Stimulated activated CD4-positive, alpha-beta T cell treated with anti-CD3 and anti-CD28 coated beads, TNF-alpha, amount 100 ng/mL, for 48 hours (primary cell): ENCODE results near the gene MORN5.

ENCODE experiments used
- DNase-seq, 3 donors: peaks; one replicate each; pipeline ENCODE4 v3.0.0-alpha.2; 2020; ENCODE audit warnings: low read depth in 3 of 3

Gene MORN5

GRCh38 chr9:122190597-122191381, 31.1 kb downstream of the MORN5 start:
- peak in 1 of 3 donors; percentile 12 for DNase-seq

GRCh38 chr9:122191584-122191983, 31.9 kb downstream of the MORN5 start:
- DNase-seq: no peak

GRCh38 chr9:122192261-122192875, 32.7 kb downstream of the MORN5 start:
- no peak for DNase-seq

GRCh38 chr9:122192914-122193525, 33.3 kb downstream of the MORN5 start:
- DNase-seq: no peak

- DNase-seq: no peak
Measured at GRCh38 chr9:122193651-122194050, 33.9 kb downstream of the MORN5 start.

- DNase-seq: no peak
Measured at GRCh38 chr9:122195875-122196274, 36.2 kb downstream of the MORN5 start.

GRCh38 chr9:122197426-122197825, 37.7 kb downstream of the MORN5 start:
- DNase-seq: no peak

- no peak for DNase-seq
Measured at GRCh38 chr9:122197882-122198281, 38.2 kb downstream of the MORN5 start.

- DNase-seq: no peak
Measured at GRCh38 chr9:122200960-122201595, 41.4 kb downstream of the MORN5 start.

GRCh38 chr9:122201641-122202040, 41.9 kb downstream of the MORN5 start:
- no peak for DNase-seq

GRCh38 chr9:122202111-122202510, 42.4 kb downstream of the MORN5 start:
- no peak for DNase-seq

- DNase-seq: no peak
Measured at GRCh38 chr9:122204055-122204454, 44.3 kb downstream of the MORN5 start.

- no peak for DNase-seq
Measured at GRCh38 chr9:122204491-122204890, 44.8 kb downstream of the MORN5 start.

GRCh38 chr9:122205176-122205575, 45.5 kb downstream of the MORN5 start:
- DNase-seq: no peak

- no peak for DNase-seq
Measured at GRCh38 chr9:122206118-122207046, 46.7 kb downstream of the MORN5 start.

- DNase-seq: no peak
Measured at GRCh38 chr9:122207096-122207495, 47.4 kb downstream of the MORN5 start.

- DNase-seq: no peak
Measured at GRCh38 chr9:122209451-122209850, 49.7 kb downstream of the MORN5 start.

GRCh38 chr9:122212473-122213004, 52.8 kb downstream of the MORN5 start:
- DNase-seq: no peak

GRCh38 chr9:122213102-122213588, 53.4 kb downstream of the MORN5 start:
- no peak for DNase-seq

GRCh38 chr9:122213589-122214413, 54.1 kb downstream of the MORN5 start:
- peak; percentile 16 to 48 (median 41) for DNase-seq
